ENCODE data around the gene ASCC2. TPM values are rescaled to one million over a fixed set of nuclear protein-coding genes. Genes with fewer than 3 reads are reported as not detected.

Gene ASCC2
- total and polyA plus RNA-seq, 9 donors: 26.9 to 55.6 (median 36.9) TPM

DNA sequence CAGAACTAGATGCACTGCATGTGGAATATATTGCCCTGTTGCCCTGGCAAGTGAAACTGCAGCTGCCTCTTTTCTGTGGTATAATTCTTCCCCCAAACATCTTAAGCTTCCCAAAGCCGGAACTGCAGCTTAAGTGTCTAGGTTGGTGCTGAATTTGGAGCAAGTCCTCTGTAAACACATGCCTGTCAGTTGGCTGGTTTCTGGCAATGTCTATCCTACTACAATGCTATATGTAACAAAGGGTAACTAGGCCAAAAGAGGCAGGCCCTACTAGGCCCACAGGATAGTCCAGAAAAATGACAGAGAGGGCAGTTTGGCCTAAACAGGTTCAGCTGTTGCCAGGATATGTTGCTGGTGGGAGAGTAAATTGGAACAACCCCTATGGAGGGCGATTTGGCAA lies 27.9 kb downstream of the ASCC2 start:
- no peaks in the 10 kb centered on the region for H3K4me1 ChIP-seq (ENCODE audit: insufficient read depth)
- no peaks in the 10 kb centered on the region for H3K27me3 ChIP-seq
- no peak for DNase-seq
- no peaks in the 10 kb centered on the region for H3K36me3 ChIP-seq
- H3K27ac ChIP-seq: no peak overlapping the region
- no peak overlapping the region for H3K4me3 ChIP-seq
- whole genome bisulfite sequencing, 3 donors: 80 to 95% (median 86%) methylated on average over 2 of the region's 2 CpGs
- intact Hi-C loops (cut with DNase I): no loop called here
- H3K9me3 ChIP-seq: no peaks in the 10 kb centered on the region
- TF ChIP-seq POLR2A (IDR thresholded peaks at IDR 0.05): no peak
- TF ChIP-seq, protein P1, sequence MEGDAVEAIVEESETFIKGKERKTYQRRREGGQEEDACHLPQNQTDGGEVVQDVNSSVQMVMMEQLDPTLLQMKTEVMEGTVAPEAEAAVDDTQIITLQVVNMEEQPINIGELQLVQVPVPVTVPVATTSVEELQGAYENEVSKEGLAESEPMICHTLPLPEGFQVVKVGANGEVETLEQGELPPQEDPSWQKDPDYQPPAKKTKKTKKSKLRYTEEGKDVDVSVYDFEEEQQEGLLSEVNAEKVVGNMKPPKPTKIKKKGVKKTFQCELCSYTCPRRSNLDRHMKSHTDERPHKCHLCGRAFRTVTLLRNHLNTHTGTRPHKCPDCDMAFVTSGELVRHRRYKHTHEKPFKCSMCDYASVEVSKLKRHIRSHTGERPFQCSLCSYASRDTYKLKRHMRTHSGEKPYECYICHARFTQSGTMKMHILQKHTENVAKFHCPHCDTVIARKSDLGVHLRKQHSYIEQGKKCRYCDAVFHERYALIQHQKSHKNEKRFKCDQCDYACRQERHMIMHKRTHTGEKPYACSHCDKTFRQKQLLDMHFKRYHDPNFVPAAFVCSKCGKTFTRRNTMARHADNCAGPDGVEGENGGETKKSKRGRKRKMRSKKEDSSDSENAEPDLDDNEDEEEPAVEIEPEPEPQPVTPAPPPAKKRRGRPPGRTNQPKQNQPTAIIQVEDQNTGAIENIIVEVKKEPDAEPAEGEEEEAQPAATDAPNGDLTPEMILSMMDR (IDR thresholded peaks at IDR 0.05): no peak
- no peak for TF ChIP-seq EP300 (IDR thresholded peaks at IDR 0.05)

DNA sequence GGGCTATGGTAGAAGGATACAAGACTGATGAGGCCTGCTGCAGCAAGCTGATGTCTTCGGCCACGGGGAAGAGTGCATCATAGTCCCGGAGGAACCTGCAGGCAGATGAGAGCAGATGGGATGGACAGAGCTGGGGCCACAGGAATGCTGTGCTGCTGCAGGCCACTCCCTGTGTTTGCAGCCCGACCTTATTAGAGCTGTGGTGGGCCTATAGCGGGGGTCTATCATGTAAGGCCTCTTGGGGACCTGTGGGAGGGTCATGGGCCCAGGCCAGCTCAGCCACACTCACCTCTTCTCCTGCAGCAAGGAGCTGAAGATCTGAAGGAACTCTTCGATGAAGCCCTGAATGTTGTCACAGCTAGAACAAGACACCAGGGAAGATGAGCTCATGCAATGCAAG lies 31.9 kb downstream of the ASCC2 start:
- Histone ChIP-seq H3K4me3 (no peak overlapping the region), H3K27ac (no peak overlapping the region), H3K36me3 (no peaks in the 10 kb centered on the region), H3K4me1 (ENCODE audit: insufficient read depth) (no peaks in the 10 kb centered on the region), H3K9me3 (no peaks in the 10 kb centered on the region), H3K27me3 (no peaks in the 10 kb centered on the region)
- intact Hi-C loops (cut with DNase I): no loop called here
- 74 to 79% (median 75%) methylated on average over 6 of the region's 6 CpGs for WGBS, 3 donors
- no peak for DNase-seq
- TF ChIP-seq, protein P1 (IDR thresholded peaks at IDR 0.05): no peak
- no peak for TF ChIP-seq POLR2A (IDR thresholded peaks at IDR 0.05)
- no peak for TF ChIP-seq EP300 (IDR thresholded peaks at IDR 0.05)

DNA sequence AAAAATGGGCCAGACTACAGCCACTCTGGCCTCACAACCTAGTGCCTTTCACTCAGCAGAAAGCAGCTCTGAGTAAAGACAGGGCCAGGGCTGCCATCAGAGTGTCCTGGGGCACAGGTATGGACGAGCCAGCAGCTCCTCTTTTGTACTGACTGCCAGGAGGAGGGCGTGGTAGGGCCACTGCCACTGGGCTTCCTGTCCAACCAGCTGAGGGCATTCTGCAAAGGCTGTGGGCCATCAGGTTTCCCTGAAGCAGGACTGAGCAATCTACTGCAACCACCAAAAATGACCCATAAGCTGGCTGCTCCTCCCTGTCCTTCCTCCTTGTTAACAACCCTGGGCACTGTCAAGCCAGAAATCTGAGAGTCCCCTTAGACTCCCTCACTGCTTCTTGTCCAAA lies 33.1 kb downstream of the ASCC2 start:
- intact Hi-C loops (cut with DNase I): no loop called here
- no peaks in the 10 kb centered on the region for H3K9me3 ChIP-seq
- H3K36me3 ChIP-seq: no peaks in the 10 kb centered on the region
- TF ChIP-seq, protein P1 (IDR thresholded peaks at IDR 0.05): no peak
- TF ChIP-seq POLR2A (IDR thresholded peaks at IDR 0.05): no peak
- TF ChIP-seq EP300 (IDR thresholded peaks at IDR 0.05): no peak
- no peak overlapping the region for H3K27ac ChIP-seq
- DNase-seq: no peak
- H3K4me3 ChIP-seq: no peak overlapping the region
- H3K27me3 ChIP-seq: no peaks in the 10 kb centered on the region
- 95 to 100% (median 98%) methylated on average over 2 of the region's 2 CpGs for WGBS, 3 donors
- no peaks in the 10 kb centered on the region for H3K4me1 ChIP-seq (ENCODE audit: insufficient read depth)

DNA sequence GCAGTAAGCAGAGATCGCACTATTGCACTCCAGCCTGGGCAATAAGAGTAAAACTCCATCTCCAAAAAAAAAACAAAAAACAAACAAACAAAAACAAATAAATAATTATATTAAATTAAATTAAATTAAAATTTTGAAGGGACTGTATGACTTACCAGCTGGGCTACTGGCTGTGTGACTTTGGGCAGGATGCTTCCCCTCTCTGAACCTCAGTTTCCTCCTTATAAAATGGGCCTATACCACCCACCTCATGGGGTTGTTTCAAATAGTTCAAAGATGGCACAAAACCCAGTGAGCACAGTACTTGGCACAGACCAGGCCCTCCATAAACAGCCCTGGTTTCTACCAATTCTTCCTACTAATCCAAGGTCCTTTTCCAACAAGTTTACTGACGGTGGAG lies 34.9 kb downstream of the ASCC2 start:
- DNase-seq: no peak
- H3K27me3 ChIP-seq: no peaks in the 10 kb centered on the region
- no peaks in the 10 kb centered on the region for H3K4me1 ChIP-seq (ENCODE audit: insufficient read depth)
- H3K36me3 ChIP-seq: no peaks in the 10 kb centered on the region
- no peak overlapping the region for H3K27ac ChIP-seq
- 94 to 97% (median 95%) methylated on average over 2 of the region's 2 CpGs for WGBS, 3 donors
- TF ChIP-seq, protein P1 (IDR thresholded peaks at IDR 0.05): no peak
- TF ChIP-seq EP300 (IDR thresholded peaks at IDR 0.05) (no peak), POLR2A (IDR thresholded peaks at IDR 0.05) (no peak)
- intact Hi-C loops (cut with DNase I): no loop called here
- H3K9me3 ChIP-seq: no peaks in the 10 kb centered on the region
- no peak overlapping the region for H3K4me3 ChIP-seq

DNA sequence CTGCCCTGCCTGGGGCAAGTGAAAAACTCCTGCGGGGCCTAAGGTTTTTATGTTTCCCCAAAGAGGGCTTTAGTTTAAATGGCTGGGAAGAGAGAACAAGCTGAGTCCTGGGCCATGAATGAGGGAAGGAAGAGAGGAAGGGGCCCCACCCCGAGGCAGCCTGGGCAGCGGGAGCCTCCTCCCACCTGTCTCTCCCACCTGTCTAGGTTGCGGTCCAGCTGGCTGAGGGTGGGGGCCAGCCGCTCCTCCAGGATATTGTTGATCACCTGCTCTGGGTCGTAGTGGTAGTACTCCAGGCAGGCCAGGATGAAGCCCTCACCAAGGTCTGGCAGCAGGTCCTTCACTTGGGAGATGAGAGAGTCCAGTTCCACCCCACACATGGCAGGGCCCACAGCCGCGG lies 36.3 kb downstream of the ASCC2 start:
- Histone ChIP-seq H3K36me3 (no peaks in the 10 kb centered on the region), H3K27ac (peak overlapping the region in 1 of 2 donors; percentile 2), H3K4me3 (no peak overlapping the region), H3K4me1 (ENCODE audit: insufficient read depth) (no peaks in the 10 kb centered on the region), H3K9me3 (no peaks in the 10 kb centered on the region), H3K27me3 (no peaks in the 10 kb centered on the region)
- no peak for DNase-seq
- TF ChIP-seq POLR2A (IDR thresholded peaks at IDR 0.05) (no peak), EP300 (IDR thresholded peaks at IDR 0.05) (no peak)
- TF ChIP-seq, protein P1 (IDR thresholded peaks at IDR 0.05): no peak
- intact Hi-C loops (cut with DNase I): no loop called here
- WGBS, 3 donors: 66 to 78% (median 71%) methylated on average over 7 to 8 of the region's 8 CpGs

All from ovary (tissue), 9 donors.